HG02678 (cell line): ENCODE data around the gene YBX2.

ENCODE experiments used
- ATAC-seq: cut with Tn5 transposase; IDR thresholded peaks from one replicate; pipeline ENCODE4 v1.9.1; 2021; ENCODE audit warnings: mild to moderate bottlenecking, moderate library complexity; ENCODE audit not compliant: unreplicated experiment

The YBX2 gene

DNA sequence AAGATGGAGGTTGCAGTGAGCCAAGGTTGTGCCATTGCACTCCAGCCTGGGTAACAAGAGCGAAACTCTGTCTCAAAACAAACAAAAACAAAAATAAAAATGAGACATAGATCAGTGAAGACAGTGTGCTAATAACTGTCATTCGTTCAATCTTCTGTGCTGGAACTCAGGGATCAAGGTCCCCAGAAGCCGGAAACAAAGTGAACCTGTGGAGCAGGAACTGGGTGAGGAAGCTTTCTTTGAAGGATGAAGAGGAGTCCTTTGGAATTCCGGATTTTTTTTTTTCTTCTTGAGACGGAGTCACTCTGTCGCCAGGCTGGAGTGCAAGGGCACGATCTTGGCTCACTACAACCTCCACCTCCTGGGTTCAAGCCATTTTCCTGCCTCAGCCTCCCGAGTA lies 15.0 kb downstream of the YBX2 start:
- ATAC-seq = no peak

DNA sequence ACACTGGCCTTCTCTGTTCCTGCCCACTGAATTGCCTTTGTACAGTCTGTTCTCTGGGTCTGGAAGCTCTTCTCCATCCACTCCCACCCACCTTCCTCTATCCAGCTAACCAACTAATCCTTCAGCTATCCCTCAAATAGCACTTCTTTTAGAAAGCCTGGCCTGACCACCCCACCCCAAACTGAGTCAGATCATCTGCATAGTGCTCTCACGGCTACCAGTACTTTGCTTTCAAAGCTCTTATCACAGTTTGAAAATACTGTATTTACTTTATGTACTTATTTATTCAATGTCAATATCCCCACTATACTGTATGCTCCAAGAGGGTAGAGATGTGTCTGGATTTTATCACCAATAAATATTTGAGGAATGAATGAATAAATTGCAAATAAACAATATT lies 27.7 kb downstream of the YBX2 start:
- ATAC-seq = no peak

DNA sequence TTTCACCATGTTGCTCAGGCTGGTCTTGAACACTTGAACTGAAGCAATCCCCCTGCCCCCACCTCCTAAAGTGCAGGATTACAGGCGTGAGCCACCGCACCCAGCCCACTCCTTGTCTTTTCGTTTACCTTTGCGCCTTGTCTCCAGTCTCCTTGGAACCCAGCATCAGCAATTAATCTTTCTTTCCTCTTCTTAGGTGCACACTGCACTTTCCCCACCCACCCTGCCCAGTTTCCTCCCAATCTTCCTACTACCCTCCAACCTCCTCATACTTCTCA lies 30.7 kb downstream of the YBX2 start:
- ATAC-seq = no peak

DNA sequence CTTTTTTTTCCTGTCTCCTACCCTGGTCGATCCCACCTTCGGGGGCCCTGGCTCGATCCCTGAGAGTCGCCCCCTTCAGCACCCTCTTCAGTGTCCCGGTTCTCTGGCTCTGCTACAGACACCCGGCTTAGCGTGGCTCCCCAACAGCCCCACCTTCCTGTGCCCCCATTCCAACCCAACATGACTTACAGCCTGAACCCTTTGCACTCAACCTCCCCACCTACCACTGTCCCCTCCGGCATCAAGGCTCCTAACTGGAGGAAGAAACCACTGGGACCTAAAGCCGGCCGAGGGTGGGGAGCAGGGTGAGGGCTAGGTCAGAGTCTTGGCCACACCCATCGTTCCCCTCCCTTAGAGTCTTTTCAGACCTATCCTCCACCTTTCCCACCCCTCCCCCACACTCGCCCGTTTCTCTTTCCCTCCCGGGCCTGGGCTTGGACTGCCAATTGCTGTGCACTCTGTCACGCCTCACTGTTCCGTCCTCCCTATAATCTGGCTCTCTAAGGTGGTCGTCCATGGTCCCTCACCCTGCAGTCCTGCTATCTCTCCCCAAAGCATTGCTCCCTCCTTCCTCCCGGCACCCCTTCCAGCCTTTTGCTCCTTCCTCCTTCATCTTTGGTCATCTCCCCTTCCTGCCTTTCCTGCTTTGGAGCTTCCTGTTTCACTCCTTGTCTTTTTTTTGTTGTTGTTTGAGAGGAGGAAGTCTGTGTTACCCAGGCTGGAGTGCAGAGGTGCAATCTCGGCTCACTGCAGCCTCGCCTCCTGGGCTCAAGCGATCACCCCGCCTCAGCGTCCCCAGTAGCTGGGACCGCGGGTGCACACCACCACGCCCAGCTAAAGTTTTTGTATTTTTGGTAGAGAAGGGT lies 31.3 kb downstream of the YBX2 start:
- no peak for ATAC-seq

DNA sequence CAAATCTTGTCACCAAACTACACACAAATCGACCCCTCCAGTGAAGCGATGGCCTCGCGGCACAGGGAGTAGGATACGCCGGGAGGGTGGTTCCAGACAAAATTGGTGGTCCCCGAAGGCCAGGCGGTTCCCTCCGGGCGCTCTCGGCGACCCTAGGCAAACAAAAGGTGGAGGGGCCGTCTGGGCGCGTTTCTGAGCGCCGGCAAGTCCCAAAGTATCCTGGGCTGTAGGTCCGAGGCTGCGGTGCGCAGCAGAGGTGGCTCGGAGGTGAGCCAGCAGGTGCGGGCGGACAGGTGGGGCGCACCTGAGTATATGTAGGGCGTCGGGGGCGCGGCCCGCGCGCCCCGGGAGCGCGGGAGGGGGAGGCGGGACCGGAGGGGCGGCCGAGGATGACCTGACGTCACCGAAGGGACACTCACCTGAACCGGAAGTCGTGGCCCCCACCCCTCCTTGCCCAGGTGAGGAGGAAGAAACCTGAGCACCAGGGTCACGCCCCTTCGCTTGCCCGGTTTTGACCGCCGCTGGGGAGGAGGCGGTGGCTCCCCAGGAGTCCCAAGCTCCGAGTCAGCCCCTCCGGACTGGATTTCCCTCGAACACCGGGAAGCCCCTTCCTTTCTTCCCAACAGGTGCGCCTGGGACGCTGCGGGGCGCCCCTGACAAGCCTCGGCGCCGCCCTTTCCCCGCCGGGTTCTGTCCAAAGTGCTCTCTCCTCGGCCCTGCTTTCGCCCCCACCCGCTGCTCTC lies 32.1 kb downstream of the YBX2 start, which contains the start of gene CLDN7:
CLDN7 (minus strand) TSS at position 287 of the 743 bp plus-strand sequence. CDS start 435 bp downstream, outside the sequence.
- no peak for ATAC-seq

DNA sequence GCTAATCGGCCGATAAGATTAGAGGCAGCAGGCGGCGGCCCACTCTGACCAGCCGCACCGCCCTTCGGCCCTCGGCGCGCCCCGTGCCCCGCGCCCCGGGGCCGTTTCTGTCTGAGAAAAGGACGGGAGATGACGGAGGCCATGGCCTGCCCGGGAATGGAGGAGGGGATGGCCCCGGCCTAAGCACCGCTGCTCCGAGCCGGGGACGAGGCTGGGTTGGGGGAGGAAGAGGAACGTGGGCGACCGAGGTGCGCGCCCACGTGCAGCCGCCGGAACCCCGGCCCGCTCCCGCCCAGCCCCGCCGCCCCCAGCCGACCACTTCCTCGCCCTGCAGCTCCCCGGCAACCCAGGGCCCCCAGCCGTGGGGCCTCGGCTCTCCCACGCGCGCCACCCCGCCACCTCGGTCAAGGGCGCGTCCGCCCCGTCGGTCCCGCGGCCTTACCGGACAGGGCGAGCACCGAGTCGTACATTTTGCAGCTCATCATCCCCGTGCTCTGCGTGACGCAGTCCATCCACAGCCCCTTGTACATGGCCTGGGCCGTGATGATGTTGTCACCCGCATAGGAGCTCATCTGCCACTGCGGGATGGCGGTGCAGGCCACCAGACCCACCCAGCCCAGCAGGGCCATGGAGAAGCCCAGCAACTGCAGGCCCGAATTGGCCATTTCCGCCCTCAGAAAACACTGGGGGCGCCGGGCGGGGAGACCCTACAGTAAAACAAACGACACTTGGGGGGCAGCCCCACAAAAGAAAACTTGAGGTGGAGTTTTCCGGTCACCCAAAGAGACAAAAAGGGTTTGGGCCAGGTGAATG lies 32.9 kb downstream of the YBX2 start:
- ATAC-seq = no peak

DNA sequence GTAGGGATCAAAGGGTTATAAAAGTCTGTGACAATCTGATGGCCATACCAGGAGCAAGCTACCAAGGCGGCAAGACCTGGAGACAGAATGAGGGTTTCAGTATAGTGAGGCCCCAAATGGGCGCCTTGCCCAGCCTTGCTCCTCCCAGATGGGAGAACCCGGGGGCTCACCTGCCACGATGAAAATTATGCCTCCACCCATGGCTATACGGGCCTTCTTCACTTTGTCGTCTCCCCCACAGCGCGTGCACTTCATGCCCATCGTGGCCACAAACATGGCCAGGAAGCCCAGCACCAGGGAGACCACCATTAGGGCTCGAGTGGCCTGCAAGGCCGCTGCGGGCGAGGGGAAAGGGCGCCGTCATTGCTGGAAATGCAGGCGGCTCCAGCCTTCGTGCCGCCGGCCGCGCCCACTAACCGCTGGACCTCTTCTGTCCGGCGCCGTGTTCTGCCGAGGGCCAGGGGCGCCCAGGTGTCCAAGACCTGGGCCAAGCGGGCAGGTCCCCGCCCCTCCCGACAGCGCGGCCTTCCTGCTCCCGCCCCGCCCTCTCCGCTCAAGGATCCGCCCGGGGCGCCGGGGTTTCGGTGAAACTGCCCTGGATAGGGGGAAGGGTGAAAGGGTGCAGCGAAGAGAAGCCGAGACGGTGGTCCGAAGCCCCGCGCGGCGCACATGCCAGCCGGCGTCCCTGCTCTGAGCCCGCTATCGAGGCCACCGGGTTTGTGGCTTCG lies 33.6 kb downstream of the YBX2 start:
- ATAC-seq = no peak

DNA sequence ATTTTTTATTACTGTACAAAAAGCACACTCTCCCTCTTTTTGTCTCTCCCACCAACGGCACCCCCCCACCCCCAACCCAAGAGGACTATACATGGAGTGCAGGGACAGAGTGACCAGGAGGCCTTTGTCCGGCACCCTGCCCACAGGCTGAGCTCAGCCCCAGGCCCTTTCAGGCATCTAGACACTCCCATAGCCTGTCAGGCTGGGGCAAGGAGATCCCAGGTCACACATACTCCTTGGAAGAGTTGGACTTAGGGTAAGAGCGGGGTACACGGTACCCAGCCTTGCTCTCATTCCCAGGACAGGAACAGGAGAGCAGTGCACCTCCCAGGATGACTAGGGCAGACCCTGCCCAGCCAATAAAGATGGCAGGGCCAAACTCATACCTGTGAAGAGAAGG lies 34.3 kb downstream of the YBX2 start:
- ATAC-seq = no peak

DNA sequence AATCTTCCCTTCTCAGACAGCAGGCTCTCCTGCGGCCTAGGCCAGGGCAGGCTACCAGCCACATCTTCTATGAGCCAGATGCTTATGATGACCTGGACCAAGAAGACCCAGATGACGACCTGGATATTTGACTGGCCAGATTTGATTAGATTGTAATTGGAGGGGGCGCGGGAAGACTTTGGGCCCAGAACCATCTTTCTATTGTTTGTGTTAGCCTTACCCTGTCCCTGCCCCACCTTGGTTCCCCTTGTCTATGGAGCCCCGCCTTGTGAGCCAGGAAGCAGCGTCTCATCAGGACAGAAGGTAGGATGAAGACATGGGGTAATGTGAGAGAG lies 34.9 kb downstream of the YBX2 start:
- ATAC-seq = no peak

DNA sequence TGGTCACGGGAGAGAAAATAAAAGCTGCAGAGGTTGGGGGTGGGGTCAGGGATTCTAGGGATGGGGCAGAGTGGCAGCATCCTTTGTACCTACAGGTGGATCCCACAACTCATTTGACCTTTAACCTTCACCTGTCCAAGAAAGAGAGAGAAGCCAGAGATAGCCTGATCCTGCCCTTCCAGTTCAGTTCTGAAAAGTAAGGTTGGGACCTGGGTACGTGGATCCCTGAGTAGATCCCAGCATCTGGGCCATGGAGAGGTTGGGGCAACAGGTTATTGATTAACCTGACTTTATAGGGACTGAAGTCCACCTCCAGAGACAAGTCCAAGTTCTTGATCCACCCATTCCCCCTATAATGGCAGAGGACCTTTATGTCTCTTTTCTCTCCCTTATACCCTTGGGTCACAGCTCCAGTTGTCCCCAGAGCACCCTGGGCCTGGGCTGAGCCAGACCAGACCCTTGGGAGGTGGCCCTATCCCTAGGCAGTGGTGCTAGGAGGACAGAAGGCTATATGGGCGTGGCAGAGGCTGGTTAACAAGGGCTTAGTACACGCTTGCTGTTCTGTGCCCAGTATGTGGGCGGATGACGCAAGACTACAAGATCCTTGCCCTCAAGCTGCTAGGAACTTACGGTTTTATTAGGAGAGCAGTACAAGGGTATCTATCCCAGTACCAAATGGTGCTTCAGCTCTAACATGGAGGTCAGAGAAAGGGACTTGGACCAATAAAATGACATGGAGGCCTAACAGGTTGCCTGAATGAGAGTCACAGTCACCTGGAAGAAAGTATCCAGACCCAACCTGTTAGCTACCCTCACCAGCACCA lies 35.5 kb downstream of the YBX2 start:
- ATAC-seq = no peak

DNA sequence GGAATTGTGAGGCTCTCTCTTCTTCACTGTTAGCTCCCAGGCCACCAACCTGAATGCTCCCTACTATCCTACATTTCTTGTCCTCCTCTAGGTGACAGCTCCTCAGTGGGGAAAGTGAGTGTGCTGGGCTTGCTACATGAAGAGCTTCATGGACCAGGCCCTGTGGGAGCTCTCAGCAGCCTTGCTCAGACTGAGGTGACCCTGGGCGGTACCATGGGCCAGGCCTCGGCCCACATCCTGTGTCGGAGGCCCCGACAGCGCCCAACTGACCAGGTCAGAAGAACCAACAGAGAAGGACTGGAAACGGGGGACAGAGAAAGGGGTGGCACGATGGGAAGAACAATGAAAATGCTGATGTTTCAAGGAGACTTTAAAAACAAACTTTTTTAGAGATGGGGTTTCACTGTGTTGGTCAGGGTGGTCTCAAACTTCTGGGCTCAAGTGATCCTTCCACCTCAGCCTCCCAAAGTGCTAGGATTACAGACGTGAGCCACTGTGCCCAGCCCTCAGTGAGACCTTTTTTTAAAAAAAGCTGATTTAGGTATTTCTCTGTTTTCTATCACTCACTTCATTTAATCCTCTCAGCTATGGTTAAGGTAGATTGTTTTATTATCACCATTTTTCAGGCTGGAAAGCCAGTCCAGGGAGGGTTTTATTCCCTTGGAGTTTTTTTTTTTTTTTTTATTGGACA lies 37.5 kb downstream of the YBX2 start:
- no peak for ATAC-seq

DNA sequence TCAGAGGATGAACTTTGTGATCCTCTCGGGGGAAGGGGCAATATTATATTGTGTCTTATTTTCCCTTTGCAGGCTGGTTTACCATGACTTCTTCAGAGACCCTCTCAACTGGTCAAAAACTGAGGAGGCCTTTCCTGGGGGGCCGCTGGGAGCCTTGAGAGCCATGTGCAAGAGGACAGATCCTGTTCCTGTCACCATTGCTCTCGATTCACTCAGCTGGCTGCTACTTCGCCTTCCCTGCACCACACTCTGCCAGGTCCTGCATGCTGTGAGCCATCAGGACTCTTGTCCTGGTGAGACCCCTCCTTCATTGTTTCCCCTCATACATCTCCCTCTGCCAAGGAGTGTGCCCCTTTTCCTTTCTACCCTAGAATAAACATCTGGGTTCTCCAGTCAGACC lies 39.9 kb downstream of the YBX2 start:
- no peak for ATAC-seq

DNA sequence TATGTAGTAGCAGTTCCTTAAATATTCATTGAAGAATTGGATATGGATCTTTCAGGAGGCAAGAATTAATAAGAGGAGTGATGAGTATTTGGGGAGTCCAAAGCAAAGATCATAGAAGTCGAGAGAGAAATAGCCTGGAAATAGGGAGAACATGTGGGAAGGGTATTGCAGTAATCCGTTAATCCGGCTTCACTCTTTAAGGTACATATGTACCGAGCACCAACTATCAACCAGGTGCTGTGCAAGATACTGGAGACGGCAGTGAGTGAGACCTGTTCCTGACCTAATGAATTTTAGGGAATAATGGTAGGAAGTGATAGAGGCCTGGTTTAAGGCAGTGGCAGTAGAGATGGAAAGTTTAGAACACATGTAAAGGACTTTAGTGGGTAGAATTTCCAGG lies 41.4 kb downstream of the YBX2 start:
- ATAC-seq = no peak

DNA sequence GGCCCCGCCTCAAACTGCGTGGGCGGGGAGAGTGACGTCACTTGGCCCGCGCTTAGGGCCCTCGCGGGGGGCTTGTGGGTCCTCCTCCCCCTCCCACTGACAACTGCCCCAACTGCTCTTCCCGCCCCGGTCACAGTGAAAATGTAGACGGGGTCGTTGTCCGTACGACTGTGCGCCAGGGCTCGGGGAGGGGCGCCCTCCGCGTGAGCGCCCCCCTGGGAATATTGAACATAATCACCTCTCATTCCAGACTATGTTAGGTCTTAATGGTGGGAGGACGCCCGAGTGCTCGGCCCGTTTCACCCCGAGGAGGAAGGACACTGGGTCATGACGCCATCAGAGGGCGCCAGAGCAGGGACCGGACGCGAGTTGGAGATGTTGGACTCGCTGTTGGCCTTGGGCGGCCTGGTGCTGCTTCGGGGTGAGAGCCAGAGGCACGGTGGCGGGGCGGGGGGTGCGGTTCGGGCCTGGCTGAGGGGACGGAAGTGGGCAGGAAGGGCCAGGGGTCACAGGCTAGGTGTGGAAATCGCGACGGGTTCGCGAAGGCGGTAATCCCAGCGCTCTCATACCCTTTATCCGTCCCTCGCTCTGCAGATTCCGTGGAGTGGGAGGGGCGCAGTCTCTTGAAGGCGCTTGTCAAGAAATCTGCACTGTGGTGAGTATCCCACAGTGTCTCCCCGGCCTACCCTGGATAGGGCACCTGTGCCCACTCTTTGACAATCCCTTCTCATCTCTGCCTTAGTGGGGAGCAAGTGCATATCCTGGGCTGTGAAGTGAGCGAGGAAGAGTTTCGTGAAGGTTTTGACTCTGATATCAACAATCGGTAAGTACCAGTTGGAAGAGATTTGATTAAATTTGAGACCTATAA lies 42.0 kb downstream of the YBX2 start, which contains the start of gene ELP5:
ELP5 (plus strand) TSS at position 40 of the 868 bp plus-strand sequence; CDS start at position 376, 336 bp downstream.
- ATAC-seq = peak; percentile 50

DNA sequence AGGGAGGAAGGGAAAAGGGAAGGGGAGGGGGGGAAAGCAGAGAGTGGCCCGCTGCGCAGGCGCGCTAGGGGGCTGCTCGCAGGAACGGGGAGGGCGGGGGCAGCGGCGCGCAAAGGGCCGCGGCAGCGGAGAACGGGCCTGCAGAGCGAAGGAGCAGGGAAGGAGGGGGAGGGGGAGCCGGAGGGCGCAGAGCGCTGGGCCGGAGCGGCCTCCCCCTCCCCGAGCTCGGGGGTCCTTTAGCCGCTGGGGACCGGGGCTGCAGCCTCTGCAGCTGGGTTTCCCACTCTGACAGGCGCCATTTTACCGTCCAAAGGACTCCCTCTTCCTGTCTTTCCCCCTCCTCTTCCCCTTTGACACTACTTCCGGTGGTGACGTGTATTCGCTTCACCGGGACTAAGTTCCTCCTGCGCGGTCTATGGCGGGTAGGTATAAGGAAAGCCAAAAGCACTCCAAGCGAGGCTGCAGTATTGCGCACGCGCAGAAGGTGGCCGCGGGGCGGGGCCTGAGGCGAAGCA lies 42.7 kb downstream of the YBX2 start, which contains the start of gene CTDNEP1:
CTDNEP1 (minus strand) TSS at position 74 of the 515 bp plus-strand sequence. CDS start 438 bp downstream, outside the sequence.
- peak; percentile 81 for ATAC-seq

DNA sequence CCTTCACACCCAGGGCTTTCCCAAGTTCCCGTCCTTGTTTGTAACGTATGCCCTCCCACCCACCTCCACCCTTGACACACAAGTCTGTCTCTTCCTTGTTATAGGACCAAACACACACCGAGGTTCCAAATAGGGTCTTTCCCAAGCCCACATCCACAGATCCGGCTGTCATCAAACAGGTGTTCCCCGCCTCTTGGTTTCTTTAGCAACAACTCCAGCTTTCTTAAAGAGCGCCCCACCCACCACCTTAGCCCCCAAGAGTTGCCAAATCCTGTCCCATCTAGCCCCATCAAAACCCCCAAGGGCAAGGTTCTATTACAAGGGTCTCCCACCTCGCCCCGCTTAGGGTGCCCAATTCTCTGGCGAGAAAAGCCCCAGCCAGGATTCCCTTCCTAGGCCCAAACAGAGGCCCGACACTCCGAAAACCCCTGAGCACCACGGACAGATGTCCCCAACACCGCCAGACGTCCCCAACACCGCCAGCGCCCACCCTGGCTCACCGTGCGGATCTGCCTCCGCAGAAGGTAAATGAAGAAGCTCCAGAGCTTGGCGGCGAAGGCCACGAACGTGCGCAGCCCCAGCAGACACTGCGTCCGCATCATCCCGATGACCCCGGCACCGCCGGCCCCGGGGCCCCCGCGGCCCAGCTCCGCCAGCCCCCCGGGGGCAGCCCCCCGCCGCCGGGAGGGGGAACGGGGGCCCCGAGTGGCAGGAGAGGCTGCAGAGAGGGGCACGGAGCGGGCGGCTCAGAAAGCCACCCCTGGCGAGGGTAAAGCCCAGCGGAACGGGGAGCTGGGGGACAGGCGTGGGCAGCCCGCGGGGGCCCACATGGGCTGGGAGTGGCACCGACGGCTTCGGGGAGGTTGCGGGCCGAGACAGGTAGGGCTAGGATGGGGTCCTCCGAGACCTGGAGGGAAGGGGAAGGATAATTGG lies 43.5 kb downstream of the YBX2 start:
- no peak for ATAC-seq

DNA sequence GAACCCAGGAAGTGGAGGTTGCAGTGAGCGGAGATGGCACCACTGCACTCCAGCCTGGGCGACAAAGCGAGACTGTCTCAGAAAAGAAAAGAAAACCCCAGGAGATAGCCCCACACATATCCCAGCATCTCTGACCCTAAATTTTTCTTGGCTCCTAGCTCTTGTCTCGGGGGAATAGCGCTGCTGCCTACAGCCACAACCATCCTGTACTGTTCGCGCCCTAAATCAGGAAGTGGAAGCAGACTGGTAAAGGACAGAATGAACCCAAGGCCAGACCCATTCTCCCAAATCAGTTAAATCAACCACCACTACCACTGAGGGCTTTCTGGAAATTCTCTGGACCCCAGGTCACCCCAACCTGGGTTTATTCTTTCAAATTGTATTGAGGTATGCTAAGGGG lies 44.6 kb downstream of the YBX2 start:
- no peak for ATAC-seq
